ENCODE data around the gene RPAP3. TPM values are rescaled to one million over a fixed set of nuclear protein-coding genes. Genes with fewer than 3 reads are reported as not detected.
"Not testable (repeated sequence)": the region's sequence is repeated elsewhere in the genome, so short reads cannot be mapped to it uniquely, and the experiment has no call there.

The RPAP3 gene
- total RNA-seq, 2 donors from 2014 or later, result 12.2 to 14.3 TPM

DNA sequence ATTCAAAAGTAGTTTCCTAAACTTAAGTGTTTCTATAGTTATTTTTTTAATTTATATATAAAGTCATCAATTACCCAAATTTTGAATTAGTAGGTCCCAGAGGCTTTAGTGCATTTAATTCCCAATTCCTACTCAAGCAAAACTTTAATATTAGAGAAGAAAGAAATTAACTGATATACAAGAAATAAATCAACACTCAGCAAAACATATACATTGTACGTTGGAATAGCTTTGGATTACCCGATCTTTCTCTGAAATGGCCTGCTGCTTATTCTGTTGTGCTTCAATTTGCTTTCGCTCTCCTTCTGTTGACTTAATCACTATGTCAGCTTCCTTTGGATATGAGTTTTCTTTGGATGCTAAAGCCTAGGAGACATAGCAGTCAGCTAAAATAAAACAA lies 18.2 kb downstream of the RPAP3 start:
- Histone ChIP-seq H3K27me3 (no peaks in the 10 kb centered on the region), H3K4me3 (no peak overlapping the region), H3K36me3 (peaks cover 6% of the 10 kb centered on the region), H3K27ac (no peak overlapping the region), H3K4me1 (no peaks in the 10 kb centered on the region), H3K9me3 (no peaks in the 10 kb centered on the region)
- DNase-seq (ENCODE audit: low spot score), result no peak
- TF ChIP-seq, protein P1, sequence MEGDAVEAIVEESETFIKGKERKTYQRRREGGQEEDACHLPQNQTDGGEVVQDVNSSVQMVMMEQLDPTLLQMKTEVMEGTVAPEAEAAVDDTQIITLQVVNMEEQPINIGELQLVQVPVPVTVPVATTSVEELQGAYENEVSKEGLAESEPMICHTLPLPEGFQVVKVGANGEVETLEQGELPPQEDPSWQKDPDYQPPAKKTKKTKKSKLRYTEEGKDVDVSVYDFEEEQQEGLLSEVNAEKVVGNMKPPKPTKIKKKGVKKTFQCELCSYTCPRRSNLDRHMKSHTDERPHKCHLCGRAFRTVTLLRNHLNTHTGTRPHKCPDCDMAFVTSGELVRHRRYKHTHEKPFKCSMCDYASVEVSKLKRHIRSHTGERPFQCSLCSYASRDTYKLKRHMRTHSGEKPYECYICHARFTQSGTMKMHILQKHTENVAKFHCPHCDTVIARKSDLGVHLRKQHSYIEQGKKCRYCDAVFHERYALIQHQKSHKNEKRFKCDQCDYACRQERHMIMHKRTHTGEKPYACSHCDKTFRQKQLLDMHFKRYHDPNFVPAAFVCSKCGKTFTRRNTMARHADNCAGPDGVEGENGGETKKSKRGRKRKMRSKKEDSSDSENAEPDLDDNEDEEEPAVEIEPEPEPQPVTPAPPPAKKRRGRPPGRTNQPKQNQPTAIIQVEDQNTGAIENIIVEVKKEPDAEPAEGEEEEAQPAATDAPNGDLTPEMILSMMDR (IDR thresholded peaks at IDR 0.05), result no peak

DNA sequence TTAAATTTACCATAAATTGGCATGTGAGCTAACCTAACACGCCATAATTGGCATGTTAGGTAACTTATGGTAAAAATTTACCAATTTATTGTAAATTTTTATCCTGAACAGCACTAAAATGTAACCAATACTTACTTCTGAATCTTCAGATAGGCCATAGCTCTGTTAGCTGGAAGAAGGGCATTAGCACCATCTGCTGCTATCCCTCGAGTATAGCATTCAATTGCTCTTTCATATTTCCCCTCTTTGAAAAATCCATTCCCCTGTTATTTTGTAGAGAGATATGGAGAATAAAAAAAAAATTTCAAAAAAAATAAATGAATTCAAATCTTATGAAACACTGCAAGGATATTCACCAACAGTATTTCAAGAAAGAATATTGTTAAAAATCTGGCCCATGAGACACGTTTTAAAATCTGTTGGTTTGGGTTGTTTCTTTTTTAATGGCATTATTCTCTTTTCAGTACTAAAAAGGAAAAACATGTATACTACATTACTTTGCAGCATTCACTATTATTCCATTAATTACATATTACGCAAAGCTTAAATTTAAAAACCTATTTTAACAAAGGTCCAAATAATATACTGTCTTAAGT lies 19.1 kb downstream of the RPAP3 start:
- H3K4me1 ChIP-seq, result no peaks in the 10 kb centered on the region
- peaks cover 6% of the 10 kb centered on the region for H3K36me3 ChIP-seq
- TF ChIP-seq, protein P1 (IDR thresholded peaks at IDR 0.05), result peak; percentile 22 to 69
- no peak overlapping the region for H3K4me3 ChIP-seq
- H3K27ac ChIP-seq, result no peak overlapping the region
- no peak for DNase-seq (ENCODE audit: low spot score)
- H3K27me3 ChIP-seq, result no peaks in the 10 kb centered on the region
- no peaks in the 10 kb centered on the region for H3K9me3 ChIP-seq

DNA sequence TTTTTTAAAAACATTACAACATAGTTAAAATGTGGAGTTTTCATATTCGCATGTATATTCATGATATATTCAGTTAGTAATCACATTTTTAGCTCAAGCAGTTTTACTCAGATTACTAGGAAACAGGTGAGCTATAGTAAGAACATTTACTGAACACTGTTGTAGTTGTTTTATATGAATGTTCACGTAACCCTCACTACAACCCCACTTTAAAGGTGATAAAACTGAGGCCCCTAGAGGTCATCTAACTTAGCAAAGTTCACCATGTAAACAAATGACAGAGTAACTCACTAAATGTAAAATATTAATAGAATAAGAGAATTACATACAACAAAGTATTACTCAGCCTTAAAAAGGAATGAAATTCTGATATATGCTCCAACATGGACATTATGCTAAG lies 26.0 kb downstream of the RPAP3 start:
- H3K27me3 ChIP-seq, result no peaks in the 10 kb centered on the region
- TF ChIP-seq, protein P1 (IDR thresholded peaks at IDR 0.05), result no peak
- no peaks in the 10 kb centered on the region for H3K4me1 ChIP-seq
- DNase-seq (ENCODE audit: low spot score), result no peak
- no peaks in the 10 kb centered on the region for H3K9me3 ChIP-seq
- peaks cover 27% of the 10 kb centered on the region for H3K36me3 ChIP-seq
- no peak overlapping the region for H3K27ac ChIP-seq
- no peak overlapping the region for H3K4me3 ChIP-seq

DNA sequence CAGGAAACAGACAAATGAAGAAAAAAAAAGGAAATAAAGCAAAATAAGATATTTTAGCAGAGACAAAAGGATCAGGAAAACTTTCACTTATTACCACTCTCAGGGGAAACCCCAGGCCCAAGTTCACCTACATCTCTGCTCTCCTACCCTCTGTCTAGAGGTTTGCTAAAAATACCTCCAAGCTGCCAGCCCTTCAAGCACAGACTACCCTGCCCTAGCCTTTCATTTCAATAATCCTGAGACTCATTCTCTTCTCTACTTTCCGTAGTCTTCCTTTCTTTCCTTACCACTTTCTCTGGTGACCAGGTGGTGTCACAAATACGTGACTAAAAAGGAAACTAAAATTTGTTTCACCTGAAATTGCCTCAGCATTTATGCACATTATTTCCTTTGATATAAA lies 33.8 kb downstream of the RPAP3 start:
- DNase-seq (ENCODE audit: low spot score), result no peak
- Histone ChIP-seq H3K27me3 (no peaks in the 10 kb centered on the region), H3K9me3 (no peaks in the 10 kb centered on the region), H3K4me1 (no peaks in the 10 kb centered on the region), H3K36me3 (peaks cover 37% of the 10 kb centered on the region), H3K27ac (no peak overlapping the region), H3K4me3 (no peak overlapping the region)
- TF ChIP-seq, protein P1 (IDR thresholded peaks at IDR 0.05), result no peak

DNA sequence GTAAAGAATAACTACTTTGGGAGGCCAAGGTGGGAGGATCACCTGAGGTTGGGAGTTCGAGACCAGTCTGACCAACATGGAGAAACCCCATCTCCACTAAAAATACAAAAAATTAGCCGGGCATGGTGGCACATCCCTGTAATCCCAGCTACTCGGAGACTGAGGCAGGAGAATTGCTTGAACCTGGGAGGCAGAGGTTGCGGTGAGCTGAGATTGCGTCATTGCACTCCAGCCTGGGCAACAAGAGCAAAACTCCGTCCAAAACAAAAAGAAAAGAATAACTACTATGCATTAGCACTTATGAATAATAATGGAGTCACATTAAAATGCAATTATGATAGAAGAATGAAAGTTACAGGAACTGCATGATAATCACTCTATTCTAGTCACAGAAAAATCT lies 37.9 kb downstream of the RPAP3 start:
- H3K9me3 ChIP-seq; H3K27ac ChIP-seq; DNase-seq (ENCODE audit: low spot score); H3K27me3 ChIP-seq; H3K4me1 ChIP-seq; H3K4me3 ChIP-seq: not testable (repeated sequence)
- peaks cover 42% of the 10 kb centered on the region for H3K36me3 ChIP-seq

DNA sequence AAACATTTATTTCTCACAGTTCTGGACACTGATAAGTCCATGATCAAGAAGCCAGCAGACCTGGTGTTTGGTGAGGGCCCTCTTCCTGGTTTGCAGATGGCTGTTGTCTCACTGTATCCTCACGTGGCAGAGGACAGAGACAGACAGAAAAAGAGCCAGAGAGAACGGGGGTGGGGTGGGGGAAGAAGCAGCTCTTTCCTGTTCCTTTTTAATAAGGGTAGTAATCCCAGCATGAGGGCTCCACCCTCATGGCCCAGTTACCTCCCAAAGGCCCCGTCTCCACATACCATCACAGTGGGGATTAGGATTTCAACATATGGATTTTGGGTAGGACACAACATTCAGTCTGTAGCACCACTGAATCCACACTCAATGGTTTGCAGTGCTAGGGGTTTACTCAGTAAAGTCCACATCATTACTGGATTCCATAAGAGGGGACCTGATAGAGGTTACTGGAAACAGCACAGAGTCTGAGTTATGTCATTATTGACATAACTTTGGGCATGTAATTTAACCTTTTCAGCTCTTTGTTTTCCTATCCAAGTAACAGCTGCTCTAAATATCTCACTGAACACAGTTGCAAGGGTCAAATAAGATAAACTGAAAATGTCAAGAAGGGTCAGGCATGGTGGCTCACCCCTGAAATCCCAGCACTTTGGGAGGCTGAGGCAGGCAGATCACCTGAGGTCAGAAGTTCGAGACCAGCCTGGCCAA lies 53.2 kb downstream of the RPAP3 start:
- peak overlapping the region; percentile 1 to 25 for H3K27ac ChIP-seq
- H3K4me1 ChIP-seq, result peaks cover 0 to 18% of the 10 kb centered on the region in 2 donors
- TF ChIP-seq, protein P1 (IDR thresholded peaks at IDR 0.05), result no peak
- no peak for DNase-seq (ENCODE audit: low spot score)
- H3K9me3 ChIP-seq, result no peaks in the 10 kb centered on the region
- H3K27me3 ChIP-seq, result no peaks in the 10 kb centered on the region
- H3K4me3 ChIP-seq, result no peak overlapping the region
- no peaks in the 10 kb centered on the region for H3K36me3 ChIP-seq
